ENCODE data around the gene PGLYRP4.
A peak's percentile ranks its signal among the peaks of the same experiment; 100 is the strongest.

The PGLYRP4 gene

DNA sequence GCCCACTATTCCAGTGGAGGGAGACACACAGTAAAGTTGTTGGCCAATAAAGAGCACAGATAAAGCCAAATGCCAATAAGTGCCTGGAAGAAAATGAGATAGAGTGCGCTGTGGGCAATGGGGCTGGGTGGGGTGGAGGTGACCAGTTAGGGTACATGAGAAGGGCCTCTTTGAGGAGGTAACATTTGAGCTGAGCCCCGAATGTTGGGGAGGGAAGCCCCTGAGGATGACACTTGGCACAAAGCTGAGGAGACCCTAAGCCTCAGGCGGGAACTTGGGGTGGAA lies 10.0 kb upstream of the PGLYRP4 start:
- no peak for DNase-seq (ENCODE audit: low spot score)
- TF ChIP-seq, protein P1, sequence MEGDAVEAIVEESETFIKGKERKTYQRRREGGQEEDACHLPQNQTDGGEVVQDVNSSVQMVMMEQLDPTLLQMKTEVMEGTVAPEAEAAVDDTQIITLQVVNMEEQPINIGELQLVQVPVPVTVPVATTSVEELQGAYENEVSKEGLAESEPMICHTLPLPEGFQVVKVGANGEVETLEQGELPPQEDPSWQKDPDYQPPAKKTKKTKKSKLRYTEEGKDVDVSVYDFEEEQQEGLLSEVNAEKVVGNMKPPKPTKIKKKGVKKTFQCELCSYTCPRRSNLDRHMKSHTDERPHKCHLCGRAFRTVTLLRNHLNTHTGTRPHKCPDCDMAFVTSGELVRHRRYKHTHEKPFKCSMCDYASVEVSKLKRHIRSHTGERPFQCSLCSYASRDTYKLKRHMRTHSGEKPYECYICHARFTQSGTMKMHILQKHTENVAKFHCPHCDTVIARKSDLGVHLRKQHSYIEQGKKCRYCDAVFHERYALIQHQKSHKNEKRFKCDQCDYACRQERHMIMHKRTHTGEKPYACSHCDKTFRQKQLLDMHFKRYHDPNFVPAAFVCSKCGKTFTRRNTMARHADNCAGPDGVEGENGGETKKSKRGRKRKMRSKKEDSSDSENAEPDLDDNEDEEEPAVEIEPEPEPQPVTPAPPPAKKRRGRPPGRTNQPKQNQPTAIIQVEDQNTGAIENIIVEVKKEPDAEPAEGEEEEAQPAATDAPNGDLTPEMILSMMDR (IDR thresholded peaks at IDR 0.05; ENCODE audit: extremely low read depth, insufficient read depth, missing control alignments), result no peak
- in situ Hi-C loops (cut with MboI; ENCODE audit: low pct_unique_long_range_greater_than_20kb, low sequenced_read_pairs, unreplicated experiment), result no loop called here

GRCh38 chr1:153357853-153358690 lies 9.4 kb upstream of the PGLYRP4 start, which contains the start of gene S100A9:
Gene S100A9 (plus strand): TSS chr1:153357854. CDS start chr1:153358284, 430 bp downstream.
- TF ChIP-seq, protein P1 (IDR thresholded peaks at IDR 0.05; ENCODE audit: extremely low read depth, insufficient read depth, missing control alignments), result no peak
- in situ Hi-C loops (cut with MboI; ENCODE audit: low pct_unique_long_range_greater_than_20kb, low sequenced_read_pairs, unreplicated experiment), result no loop called here
- DNase-seq (ENCODE audit: low spot score), result no peak

- no peak for DNase-seq (ENCODE audit: low spot score)
- TF ChIP-seq, protein P1 (IDR thresholded peaks at IDR 0.05; ENCODE audit: extremely low read depth, insufficient read depth, missing control alignments), result no peak
- in situ Hi-C loops (cut with MboI; ENCODE audit: low pct_unique_long_range_greater_than_20kb, low sequenced_read_pairs, unreplicated experiment), result no loop called here
Measured at GRCh38 chr1:153357076-153357852, 8.6 kb upstream of the PGLYRP4 start.

DNA sequence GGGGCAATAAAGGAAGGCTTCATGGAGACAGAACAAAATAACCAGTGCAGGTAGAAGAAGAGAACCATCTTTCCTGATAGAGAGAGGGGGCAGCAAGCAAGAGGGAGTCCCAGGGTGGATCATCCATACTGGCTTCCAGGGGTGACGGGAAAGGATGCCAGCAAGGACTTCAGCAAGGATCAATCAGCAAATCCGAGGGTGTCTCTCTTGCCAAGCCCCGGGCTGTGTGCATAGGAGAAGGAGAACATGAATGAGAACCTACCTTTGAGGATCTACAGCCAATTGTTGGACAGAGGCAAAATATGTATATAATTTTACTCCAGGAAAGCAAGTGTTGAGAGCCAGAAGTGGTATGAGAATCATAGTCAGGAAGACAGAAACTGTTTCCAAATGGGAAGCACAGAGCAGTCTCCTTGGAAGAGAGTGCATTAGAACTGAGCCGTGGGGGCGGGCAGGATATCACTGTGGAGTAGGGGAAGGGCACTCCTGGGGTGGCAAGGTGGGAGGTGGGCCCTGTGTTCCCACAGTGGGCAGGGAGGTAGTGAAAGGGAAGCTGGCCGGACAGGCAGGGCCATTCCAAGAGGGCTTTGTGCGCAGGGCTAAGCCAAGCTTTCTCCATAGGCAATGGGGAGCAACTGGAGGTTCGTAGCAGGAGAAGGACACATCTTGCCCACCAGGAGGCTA lies 7.9 kb upstream of the PGLYRP4 start:
- no peak for DNase-seq (ENCODE audit: low spot score)
- in situ Hi-C loops (cut with MboI; ENCODE audit: low pct_unique_long_range_greater_than_20kb, low sequenced_read_pairs, unreplicated experiment), result no loop called here
- TF ChIP-seq, protein P1 (IDR thresholded peaks at IDR 0.05; ENCODE audit: extremely low read depth, insufficient read depth, missing control alignments), result no peak

- peak; percentile 58 for DNase-seq (ENCODE audit: low spot score)
- TF ChIP-seq, protein P1 (IDR thresholded peaks at IDR 0.05; ENCODE audit: extremely low read depth, insufficient read depth, missing control alignments), result peak; percentile 77
- in situ Hi-C loops (cut with MboI; ENCODE audit: low pct_unique_long_range_greater_than_20kb, low sequenced_read_pairs, unreplicated experiment), result no loop called here
Measured at GRCh38 chr1:153355445-153356071, 6.9 kb upstream of the PGLYRP4 start.

Measured in GM13977 (cell line).